Gastrocnemius medialis (tissue), 4 donors: ENCODE data around the gene RFTN1. TPM values are rescaled to one million over a fixed set of nuclear protein-coding genes. Genes with fewer than 3 reads are reported as not detected.

Source experiments
- ATAC-seq, 2 donors: fragments of 150-250 bp; one replicate each; pipeline ENCODE4 v1.9.1; 2016
- DNase-seq, 2 donors: peaks; one replicate each; pipeline ENCODE4 v3.0.0-alpha.2; 2019
- H3K27ac ChIP-seq, 4 donors: fragments of 200-600 bp; sonication (generic); 1 replicate in 1 of 4; 2 replicates in 3 of 4; pipeline ENCODE4 v1.5.1; 2016 to 2018; ENCODE audit warnings: mild to moderate bottlenecking in 2 of 4, moderate library complexity in 1 of 4
- H3K27me3 ChIP-seq, 3 donors: fragments of 200-600 bp; sonication (generic) in 2 of 3; 1 replicate in 1 of 3; 2 replicates in 2 of 3; pipeline versions ENCODE4 v1.5.1 to v1.6.0; 2016 to 2019; ENCODE audit warnings: mild to moderate bottlenecking in 1 of 3, moderate library complexity in 1 of 3
- H3K36me3 ChIP-seq, 2 donors: fragments of 200-600 bp; sonication (generic) in 1 of 2; one replicate each; pipeline ENCODE4 v1.5.1; 2017 to 2018
- H3K4me1 ChIP-seq, 2 donors: fragments of 200-600 bp; sonication (generic) in 1 of 2; one replicate each; pipeline ENCODE4 v1.5.1; 2016 to 2017; ENCODE audit warnings: mild to moderate bottlenecking in 2 of 2
- H3K4me3 ChIP-seq, 4 donors: fragments of 200-600 bp; sonication (generic) in 3 of 4; 1 replicate in 1 of 4; 2 replicates in 3 of 4; pipeline ENCODE4 v1.5.1; 2016 to 2019; ENCODE audit warnings: mild to moderate bottlenecking in 2 of 4
- H3K9me3 ChIP-seq, 3 donors: fragments of 200-600 bp; sonication (generic) in 2 of 3; 1 replicate in 1 of 3; 2 replicates in 2 of 3; pipeline ENCODE4 v1.5.1; 2016 to 2019
- CTCF ChIP-seq, 5 experiments: fragments of 450-650 bp in 3 of 5; fragments of 200-600 bp in 2 of 5; sonication (generic) in 2 of 5; IDR thresholded peaks in 4 of 5; conservative IDR thresholded peaks in 1 of 5; 1 replicate in 4 of 5; 2 replicates in 1 of 5; pipeline ENCODE4 v1.5.1; 2016 to 2019; ENCODE audit warnings: antibody characterized with exemption in 5 of 5, mild to moderate bottlenecking in 3 of 5, moderate library complexity in 3 of 5
- POLR2A ChIP-seq, 2 donors: fragments of 450-650 bp; IDR thresholded peaks; one replicate each; pipeline ENCODE4 v1.6.1; 2017; ENCODE audit warnings: antibody characterized with exemption in 2 of 2, mild to moderate bottlenecking in 2 of 2, moderate library complexity in 2 of 2
- in situ Hi-C, 4 donors: fragments of 200-750 bp; cut with MboI; loops; one replicate each; pipeline versions ENCODE4 v1.15.0 to v1.8.0; 2017; ENCODE audit warnings: low sequenced_read_pairs in 4 of 4
- intact Hi-C: fragments of 100-400 bp; cut with DNase I; formaldehyde crosslinking; loops from one replicate; pipeline ENCODE4 v1.15.1; 2023; ENCODE audit warnings: low total_unique reads
- total RNA-seq, 4 donors: library from RNA; depleted of rRNA; stranded (reverse); fragments of >200 nt; gene quantifications; one replicate each; pipeline versions ENCODE4 v1.1.0 to v1.2.3, GENCODE V29; 2016

Gene RFTN1
- total RNA-seq, 4 donors from 2014 or later: 10.7 to 22.8 (median 11.7) TPM

GRCh38 chr3:16357186-16358121 is 156.0 kb downstream of the RFTN1 start:
- no peaks in the 10 kb centered on the region for H3K27me3 ChIP-seq
- no peaks in the 10 kb centered on the region for H3K36me3 ChIP-seq
- in situ Hi-C loops: no loop called here
- H3K27ac ChIP-seq: peak overlapping the region in 1 of 4 donors; percentile 61
- no peaks in the 10 kb centered on the region for H3K9me3 ChIP-seq
- TF ChIP-seq POLR2A (IDR thresholded peaks at IDR 0.05) (no peak), CTCF (IDR thresholded peaks at IDR 0.05 in 4 of 5, conservative IDR thresholded peaks at IDR 0.05 in 1 of 5) (no peak)
- intact Hi-C loops: no loop called here
- peaks cover 14 to 63% of the 10 kb centered on the region in 2 donors for H3K4me1 ChIP-seq
- H3K4me3 ChIP-seq: no peak overlapping the region
- no peak for DNase-seq
- ATAC-seq: peak in 1 of 2 donors; percentile 50

GRCh38 chr3:16355828-16356227 is 157.7 kb downstream of the RFTN1 start:
- intact Hi-C loops (no loop called here), in situ Hi-C loops (no loop called here)
- Histone ChIP-seq H3K27me3 (no peaks in the 10 kb centered on the region), H3K36me3 (no peaks in the 10 kb centered on the region), H3K9me3 (no peaks in the 10 kb centered on the region), H3K4me1 (peaks cover 17 to 65% of the 10 kb centered on the region in 2 donors), H3K27ac (no peak overlapping the region), H3K4me3 (no peak overlapping the region)
- no peak for TF ChIP-seq POLR2A (IDR thresholded peaks at IDR 0.05)
- no peak for TF ChIP-seq CTCF (IDR thresholded peaks at IDR 0.05 in 4 of 5, conservative IDR thresholded peaks at IDR 0.05 in 1 of 5)
- DNase-seq (peak in 1 of 2 donors; percentile 27), ATAC-seq (no peak)

- ATAC-seq (peak; percentile 66 to 75), DNase-seq (peak; percentile 24 to 27)
- no peaks in the 10 kb centered on the region for H3K36me3 ChIP-seq
- in situ Hi-C loops (no loop called here), intact Hi-C loops (no loop called here)
- TF ChIP-seq CTCF (IDR thresholded peaks at IDR 0.05 in 4 of 5, conservative IDR thresholded peaks at IDR 0.05 in 1 of 5) (no peak), POLR2A (IDR thresholded peaks at IDR 0.05) (no peak)
- H3K4me1 ChIP-seq: peaks cover 21 to 68% of the 10 kb centered on the region in 2 donors
- no peak overlapping the region for H3K27ac ChIP-seq
- no peaks in the 10 kb centered on the region for H3K9me3 ChIP-seq
- H3K27me3 ChIP-seq: no peaks in the 10 kb centered on the region
- no peak overlapping the region for H3K4me3 ChIP-seq
Observed at GRCh38 chr3:16354291-16354690, 159.2 kb downstream of the RFTN1 start.

GRCh38 chr3:16352428-16352827 is 161.1 kb downstream of the RFTN1 start:
- Histone ChIP-seq H3K36me3 (no peaks in the 10 kb centered on the region), H3K27ac (no peak overlapping the region)

More at GRCh38 chr3:16352428-16352827, 161.1 kb downstream of the RFTN1 start:
- Histone ChIP-seq H3K27me3 (no peaks in the 10 kb centered on the region), H3K4me1 (peaks cover 12 to 49% of the 10 kb centered on the region in 2 donors), H3K9me3 (no peaks in the 10 kb centered on the region), H3K4me3 (no peak overlapping the region)
- intact Hi-C loops (no loop called here), in situ Hi-C loops (no loop called here)
- ATAC-seq (no peak), DNase-seq (no peak)
- TF ChIP-seq POLR2A (IDR thresholded peaks at IDR 0.05) (no peak), CTCF (IDR thresholded peaks at IDR 0.05 in 4 of 5, conservative IDR thresholded peaks at IDR 0.05 in 1 of 5) (no peak)
